GM21515 (cell line): ENCODE measurements around the gene SNAP47.

Experiments used
- ATAC-seq: cut with Tn5 transposase; IDR thresholded peaks from one replicate; pipeline ENCODE4 v1.9.1; 2021; ENCODE audit not compliant: unreplicated experiment

The SNAP47 gene

GRCh38 chr1:227748496-227749182 is 13.4 kb downstream of the SNAP47 start:
- ATAC-seq, result no peak

- ATAC-seq, result no peak
Observed at GRCh38 chr1:227749225-227749624, 14.0 kb downstream of the SNAP47 start.

- ATAC-seq, result no peak
Observed at GRCh38 chr1:227749916-227750710, 14.9 kb downstream of the SNAP47 start.

GRCh38 chr1:227753999-227754711 is 18.9 kb downstream of the SNAP47 start:
- no peak for ATAC-seq

GRCh38 chr1:227754958-227755357 is 19.7 kb downstream of the SNAP47 start:
- ATAC-seq, result no peak

DNA sequence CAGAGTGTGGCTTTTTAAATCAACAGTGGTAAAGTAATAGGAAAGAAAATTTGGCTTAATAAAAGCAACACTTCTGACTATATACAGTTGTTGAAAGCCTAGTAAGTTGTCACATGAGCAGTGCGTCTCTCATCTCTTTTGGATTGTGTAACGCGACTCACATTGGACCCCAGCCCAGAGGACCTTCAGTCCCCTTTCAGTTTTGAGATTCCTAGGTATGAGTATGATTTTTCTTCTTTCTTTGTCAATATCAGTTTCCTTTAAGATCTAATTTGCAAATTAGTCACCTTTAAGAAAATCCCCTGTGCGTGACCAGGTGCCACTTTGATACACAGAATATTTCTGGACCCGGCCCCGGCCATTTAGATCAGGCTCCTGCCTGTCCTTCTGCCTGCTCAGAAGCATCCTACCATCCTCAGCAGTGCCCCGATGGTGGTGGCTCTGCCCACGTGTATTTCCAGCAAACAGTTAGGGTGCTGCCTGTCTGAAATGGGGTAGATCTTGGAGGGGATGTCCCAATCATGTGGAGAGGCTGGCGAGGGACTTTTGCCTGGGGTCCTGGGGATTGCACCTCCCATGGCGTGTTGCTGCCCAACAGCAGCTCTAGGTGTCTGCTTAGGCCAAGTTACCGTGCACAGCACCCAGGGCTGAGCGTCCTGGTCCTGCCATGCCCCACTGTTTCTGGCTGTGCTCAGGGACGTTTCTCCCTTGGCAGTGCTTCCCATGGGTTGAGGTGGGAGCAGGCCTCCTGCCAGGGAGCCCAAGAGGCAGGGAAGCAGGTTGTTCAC is 21.1 kb downstream of the SNAP47 start:
- no peak for ATAC-seq

DNA sequence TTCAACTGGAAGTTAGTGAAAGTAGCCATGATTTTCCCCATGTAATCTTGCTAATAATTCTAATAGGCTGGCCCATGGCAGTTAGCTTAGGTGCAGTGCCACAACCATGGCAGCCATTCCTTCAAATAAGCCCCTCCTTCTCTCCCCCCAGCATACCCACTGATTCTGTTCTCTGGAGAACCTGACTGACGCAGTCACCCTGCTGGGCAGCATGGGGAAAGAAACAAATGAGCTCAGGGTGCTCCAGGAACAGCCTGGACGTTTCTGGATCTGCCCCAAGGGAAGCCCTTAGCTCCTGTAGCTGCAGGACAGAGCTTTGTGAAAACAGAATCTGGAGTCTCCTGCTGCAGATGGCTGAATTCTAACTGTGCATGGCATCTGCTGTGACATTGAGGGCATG is 22.5 kb downstream of the SNAP47 start:
- no peak for ATAC-seq

DNA sequence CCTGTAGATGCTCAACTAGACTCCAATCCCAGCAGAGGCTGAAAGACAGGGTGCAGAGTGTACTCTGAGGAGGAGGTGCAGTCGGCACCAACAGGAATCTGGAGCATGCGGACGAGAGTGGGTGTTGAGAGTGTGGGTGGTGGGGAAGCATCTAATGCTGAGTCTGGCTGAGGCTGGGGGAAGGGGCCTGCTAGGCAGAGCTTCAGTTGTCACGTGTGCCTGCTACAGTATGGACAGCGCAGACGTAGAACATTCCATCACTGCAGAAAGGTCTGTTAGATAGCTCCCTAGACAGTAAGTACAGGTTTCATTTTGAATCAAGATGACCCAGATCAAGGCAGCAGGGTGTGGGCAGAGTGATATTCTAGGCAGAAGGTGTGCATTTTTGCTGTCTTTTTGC is 23.1 kb downstream of the SNAP47 start:
- ATAC-seq, result no peak

DNA sequence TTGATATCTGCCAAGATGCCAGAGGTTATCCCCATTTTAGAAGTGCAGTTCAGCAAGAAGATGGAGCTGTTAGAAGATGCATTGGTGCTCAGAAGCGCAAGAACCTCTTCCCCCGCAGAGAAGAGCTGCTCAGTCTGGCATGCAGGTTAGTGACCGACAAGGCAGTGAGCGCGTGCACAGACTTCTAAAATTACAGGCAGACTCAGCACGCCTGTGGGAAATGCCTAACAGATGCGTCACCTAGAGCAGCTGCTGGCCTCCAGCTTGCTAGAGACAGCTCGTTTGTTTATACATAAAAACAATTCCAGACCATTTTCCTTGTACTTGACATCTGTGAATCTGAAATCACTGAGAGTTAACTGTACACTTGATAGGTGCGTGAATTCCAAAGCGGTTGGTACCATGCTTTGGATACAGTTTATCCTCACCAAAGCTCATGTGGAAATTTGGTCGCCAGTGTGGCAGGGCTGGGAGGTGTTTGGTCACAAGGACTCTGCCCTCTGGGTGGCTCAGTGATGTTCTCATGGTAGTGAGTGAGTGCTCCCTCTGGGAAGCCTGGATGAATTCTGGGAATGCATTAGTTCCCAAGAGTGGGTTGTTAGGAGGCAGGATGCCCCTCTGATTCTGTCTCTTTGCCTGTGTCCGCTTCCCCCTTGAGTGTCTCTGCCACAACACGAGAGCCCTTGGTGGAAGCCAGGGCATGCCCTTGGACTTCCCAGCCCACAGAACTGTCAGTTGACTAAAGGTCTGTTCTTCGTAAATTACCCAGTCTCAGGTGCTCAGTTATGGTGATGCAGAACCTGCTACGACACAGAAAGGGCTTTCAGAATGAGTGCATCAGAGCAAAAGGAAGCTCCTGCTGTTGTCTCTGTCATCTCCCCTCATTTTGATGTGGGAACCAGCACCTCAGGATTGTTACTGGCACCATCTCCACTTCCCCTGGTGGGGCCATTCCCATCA is 24.4 kb downstream of the SNAP47 start:
- ATAC-seq, result no peak

DNA sequence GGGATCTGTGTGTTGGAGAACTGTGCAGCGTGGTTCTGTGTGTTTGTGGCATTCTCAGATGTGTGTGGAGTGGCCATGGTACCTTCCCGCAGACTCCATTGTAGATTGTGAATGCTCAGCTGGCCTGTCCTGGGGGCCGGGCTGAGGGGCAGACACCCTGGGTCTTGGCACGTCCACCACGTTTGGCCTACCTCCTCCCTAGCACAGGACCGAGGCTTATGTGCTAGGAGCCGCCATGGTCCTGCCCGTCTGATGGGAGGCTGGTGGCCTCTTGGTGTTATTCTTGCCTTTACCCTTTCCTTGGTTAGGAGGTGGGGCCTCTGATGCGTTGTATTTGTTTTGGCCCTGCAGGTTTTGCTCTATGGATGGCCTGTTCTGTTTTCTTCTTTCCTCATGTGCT is 25.1 kb downstream of the SNAP47 start:
- ATAC-seq, result no peak

- ATAC-seq, result no peak
Observed at GRCh38 chr1:227761621-227762230, 26.5 kb downstream of the SNAP47 start.

DNA sequence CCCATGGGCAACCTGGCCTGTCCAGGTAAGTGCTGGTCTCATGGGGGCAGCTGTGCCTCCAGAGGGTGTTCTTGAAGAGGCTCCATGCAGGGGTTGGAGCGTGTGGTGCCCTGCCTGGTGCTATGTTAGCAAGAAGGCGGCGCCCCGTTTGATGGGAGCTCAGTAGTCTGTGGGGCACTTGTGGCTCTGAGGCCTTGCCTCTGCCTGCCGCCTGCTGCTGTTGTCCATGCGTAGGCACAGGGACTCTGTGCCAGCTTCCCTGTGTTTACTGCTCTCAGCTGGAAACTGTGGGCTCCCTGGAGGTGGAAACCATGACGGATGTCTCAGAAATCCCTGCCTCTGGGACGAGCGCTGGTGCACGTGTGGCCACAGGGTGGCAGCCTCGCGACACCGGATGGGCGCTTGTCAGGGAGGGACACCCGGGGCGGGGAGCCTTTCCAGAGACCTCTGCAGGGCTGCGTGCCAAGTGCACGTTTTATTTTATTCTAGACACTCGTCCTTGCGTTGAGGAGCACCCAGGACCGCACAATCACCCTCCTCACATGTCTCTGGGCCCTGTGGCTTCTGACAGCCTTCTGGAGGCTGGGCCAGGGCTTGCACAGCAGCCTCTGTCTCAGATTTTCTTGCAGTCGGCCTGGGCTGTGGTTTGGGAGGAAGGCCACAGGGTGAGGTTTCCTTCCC is 27.1 kb downstream of the SNAP47 start:
- ATAC-seq, result peak; percentile 77

- no peak for ATAC-seq
Observed at GRCh38 chr1:227763246-227764018, 28.2 kb downstream of the SNAP47 start.

- no peak for ATAC-seq
Observed at GRCh38 chr1:227764019-227764391, 28.8 kb downstream of the SNAP47 start.

DNA sequence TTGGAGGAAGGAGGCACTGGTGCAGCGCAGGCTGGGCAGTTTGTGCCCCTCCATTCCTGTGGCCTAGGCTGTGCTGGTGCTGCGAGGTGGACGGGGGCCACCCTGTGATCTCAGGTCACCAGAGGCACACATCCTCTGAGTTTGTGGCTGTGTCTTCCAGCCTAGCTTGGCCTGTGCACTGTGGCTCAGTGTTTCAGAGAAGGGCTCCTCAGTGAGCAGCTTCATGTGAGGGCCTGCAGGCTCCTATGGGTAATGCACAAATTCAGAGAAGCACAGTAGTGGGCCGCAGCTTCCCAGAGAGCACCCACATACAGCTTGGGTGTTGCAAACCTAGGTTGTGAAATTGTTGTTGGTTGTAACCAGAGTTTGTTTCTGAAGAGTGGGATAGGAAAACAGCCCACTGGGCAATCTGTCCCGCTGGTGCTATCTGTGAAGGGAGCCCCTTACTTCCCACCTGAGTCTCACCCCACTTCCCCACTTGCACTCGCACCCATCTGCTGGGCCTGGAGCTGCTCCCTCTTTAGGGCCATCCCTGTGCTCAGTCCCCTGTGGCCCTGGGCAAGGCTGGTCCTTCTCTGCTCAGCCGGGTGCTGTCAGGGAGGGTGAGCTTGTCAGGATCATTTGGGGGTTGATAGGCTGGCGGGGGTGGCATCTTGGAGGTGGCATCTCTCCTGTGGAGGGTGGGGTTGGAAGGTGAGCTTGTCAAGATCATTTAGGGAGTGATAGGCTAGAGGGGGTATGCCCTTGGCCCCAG is 30.2 kb downstream of the SNAP47 start:
- ATAC-seq, result no peak

- no peak for ATAC-seq
Observed at GRCh38 chr1:227766015-227766634, 30.9 kb downstream of the SNAP47 start.

- ATAC-seq, result no peak
Observed at GRCh38 chr1:227766653-227767277, 31.5 kb downstream of the SNAP47 start.
